ENCODE results near the gene YIF1B. TPM values are rescaled to one million over a fixed set of nuclear protein-coding genes. Genes with fewer than 3 reads are reported as not detected.
A peak's percentile ranks its signal among the peaks of the same experiment; 100 is the strongest.
"Not testable (repeated sequence)": the region's sequence is repeated elsewhere in the genome, so short reads cannot be mapped to it uniquely, and the experiment has no call there.

YIF1B gene
- total and polyA plus RNA-seq, 4 donors, result 19.5 to 75.9 (median 25.4) TPM

DNA sequence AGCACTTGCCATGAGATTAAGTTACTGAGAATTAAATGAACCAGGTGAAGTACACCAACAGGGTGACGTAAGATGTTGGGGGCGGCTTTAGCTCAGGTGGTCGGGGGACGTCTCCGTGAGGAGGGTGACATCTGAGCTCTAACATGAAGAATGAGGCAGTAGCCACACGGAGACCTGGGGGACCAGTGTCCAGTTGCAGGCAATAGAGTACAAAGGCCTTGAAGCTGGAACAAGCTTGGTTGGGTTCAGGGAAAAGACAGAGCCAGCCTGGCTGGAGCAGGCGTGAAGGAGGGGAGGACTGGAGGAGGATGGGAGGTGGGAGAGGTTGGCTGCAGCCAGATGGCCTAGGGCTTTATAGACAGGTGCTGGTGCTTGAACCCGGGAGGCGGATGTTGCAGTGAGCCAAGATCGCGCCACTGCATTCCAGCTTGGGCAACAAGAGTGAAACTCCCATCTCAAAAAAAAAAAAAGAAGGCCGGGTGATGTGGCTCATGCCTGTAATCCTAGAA is 49.8 kb downstream of the YIF1B start:
- DNase-seq, result no peak
- H3K4me1 ChIP-seq (ENCODE audit: control insufficient read depth in 1 of 2, insufficient read depth in 2 of 2, low read length in 2 of 2), result peaks cover 5 to 9% of the 10 kb centered on the region in 2 donors
- intact Hi-C loops (cut with DNase I), result loop anchor here (2.0 to 5.0 kb wide), 3 partner anchors 13 to 56 kb away; partner anchors contain the start of genes KCNK6 (in 1 of the 2) and YIF1B (in 1 of the 2)
- 53 to 65% methylated on average over 12 of the region's 12 CpGs for WGBS, 2 donors
- H3K27ac ChIP-seq (ENCODE audit: low read depth in 1 of 2, low read length in 2 of 2), result peak overlapping the region; percentile 87 to 95
- no peaks in the 10 kb centered on the region for H3K27me3 ChIP-seq (ENCODE audit: control insufficient read depth in 1 of 2, insufficient read depth in 2 of 2, low read length in 1 of 2)
- H3K36me3 ChIP-seq (ENCODE audit: control insufficient read depth in 1 of 2, insufficient read depth in 2 of 2, low read length in 1 of 2), result no peaks in the 10 kb centered on the region
- ATAC-seq (ENCODE audit: low FRiP score), result no peak
- H3K4me3 ChIP-seq (ENCODE audit: low read length in 2 of 2), result peak overlapping the region in 1 of 2 donors; percentile 11
- no peaks in the 10 kb centered on the region for H3K9me3 ChIP-seq (ENCODE audit: control insufficient read depth, low read length)

DNA sequence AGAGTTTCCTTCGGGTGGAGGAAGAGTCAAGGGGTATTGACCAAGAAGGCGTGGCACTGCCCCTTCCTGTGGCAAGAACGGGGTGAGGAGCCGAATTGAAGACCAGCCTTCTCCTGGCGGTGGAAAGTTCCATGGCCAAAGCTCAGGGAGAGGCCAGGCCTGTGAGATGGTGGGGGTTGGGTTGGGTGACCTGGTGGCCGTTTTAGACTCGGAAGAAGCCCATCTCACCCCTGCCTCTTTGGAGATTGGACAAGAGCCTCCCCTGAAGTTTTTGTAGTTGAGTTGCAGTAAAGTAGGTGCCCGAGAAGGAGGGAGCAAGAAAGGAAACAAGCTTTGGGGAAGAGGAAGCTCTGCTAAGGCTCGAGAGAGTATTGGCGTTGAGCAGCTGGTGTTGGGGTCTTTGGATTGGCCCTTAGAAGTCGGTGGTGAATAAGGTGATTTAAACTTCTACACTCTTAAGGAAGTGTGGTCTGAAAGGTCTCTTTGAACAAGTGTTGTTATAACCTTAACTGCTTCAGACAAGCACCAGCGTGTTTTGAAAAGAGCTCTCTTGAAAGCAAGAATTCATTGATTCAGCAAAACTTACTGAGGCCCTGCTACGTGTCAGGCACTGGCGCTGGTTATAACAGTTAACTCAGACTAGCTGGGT is 50.4 kb downstream of the YIF1B start:
- Histone ChIP-seq H3K9me3 (ENCODE audit: control insufficient read depth, low read length) (no peaks in the 10 kb centered on the region), H3K4me1 (ENCODE audit: control insufficient read depth in 1 of 2, insufficient read depth in 2 of 2, low read length in 2 of 2) (peaks cover 1 to 6% of the 10 kb centered on the region in 2 donors), H3K36me3 (ENCODE audit: control insufficient read depth in 1 of 2, insufficient read depth in 2 of 2, low read length in 1 of 2) (no peaks in the 10 kb centered on the region), H3K27ac (ENCODE audit: low read depth in 1 of 2, low read length in 2 of 2) (peak overlapping the region; percentile 91 to 95), H3K27me3 (ENCODE audit: control insufficient read depth in 1 of 2, insufficient read depth in 2 of 2, low read length in 1 of 2) (no peaks in the 10 kb centered on the region), H3K4me3 (ENCODE audit: low read length in 2 of 2) (peak overlapping the region; percentile 43 to 59)
- DNase-seq (peak in 1 of 2 donors; percentile 75), ATAC-seq (ENCODE audit: low FRiP score) (no peak)
- intact Hi-C loops (cut with DNase I), result loop anchor here (2.0 to 5.0 kb wide), 3 partner anchors 13 to 57 kb away; partner anchors contain the start of genes KCNK6 (in 1 of the 2) and YIF1B (in 1 of the 2)
- 13 to 18% methylated on average over 14 of the region's 14 CpGs for WGBS, 2 donors

DNA sequence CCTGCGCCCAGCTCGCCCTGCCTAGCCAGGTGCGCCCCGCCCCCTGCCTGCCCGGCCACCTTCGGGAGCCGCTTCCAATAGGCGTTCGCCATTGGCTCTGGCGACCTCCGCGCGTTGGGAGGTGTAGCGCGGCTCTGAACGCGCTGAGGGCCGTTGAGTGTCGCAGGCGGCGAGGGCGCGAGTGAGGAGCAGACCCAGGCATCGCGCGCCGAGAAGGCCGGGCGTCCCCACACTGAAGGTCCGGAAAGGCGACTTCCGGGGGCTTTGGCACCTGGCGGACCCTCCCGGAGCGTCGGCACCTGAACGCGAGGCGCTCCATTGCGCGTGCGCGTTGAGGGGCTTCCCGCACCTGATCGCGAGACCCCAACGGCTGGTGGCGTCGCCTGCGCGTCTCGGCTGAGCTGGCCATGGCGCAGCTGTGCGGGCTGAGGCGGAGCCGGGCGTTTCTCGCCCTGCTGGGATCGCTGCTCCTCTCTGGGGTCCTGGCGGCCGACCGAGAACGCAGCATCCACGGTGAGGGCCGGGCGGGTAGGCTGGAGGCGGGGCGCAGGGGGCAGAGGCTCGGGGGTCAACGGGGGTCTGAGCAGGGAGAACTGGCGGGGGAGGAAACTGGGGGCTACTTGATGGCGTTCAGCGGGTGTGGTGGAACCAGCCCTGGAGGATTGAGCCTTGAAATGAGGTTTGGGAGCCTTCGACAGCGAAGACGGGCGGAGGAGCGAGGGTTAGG is 51.1 kb downstream of the YIF1B start, which contains the start of gene SPINT2:
Gene SPINT2 (plus strand): TSS at position 88 of the 727 bp plus-strand sequence. CDS start 320 bp downstream, at position 408.
- Histone ChIP-seq H3K36me3 (ENCODE audit: control insufficient read depth in 1 of 2, insufficient read depth in 2 of 2, low read length in 1 of 2) (no peaks in the 10 kb centered on the region), H3K27ac (ENCODE audit: low read depth in 1 of 2, low read length in 2 of 2) (peak within 1 kb of the TSS; percentile 91 to 95), H3K4me1 (ENCODE audit: control insufficient read depth in 1 of 2, insufficient read depth in 2 of 2, low read length in 2 of 2) (peaks cover 0 to 3% of the 10 kb centered on the region in 2 donors), H3K4me3 (ENCODE audit: low read length in 2 of 2) (peak within 1 kb of the TSS; percentile 43 to 59), H3K27me3 (ENCODE audit: control insufficient read depth in 1 of 2, insufficient read depth in 2 of 2, low read length in 1 of 2) (no peaks in the 10 kb centered on the region), H3K9me3 (ENCODE audit: control insufficient read depth, low read length) (no peaks in the 10 kb centered on the region)
- intact Hi-C loops (cut with DNase I), result loop anchor here (2.0 to 5.0 kb wide), 3 partner anchors 14 to 58 kb away; partner anchors contain the start of genes KCNK6 (in 1 of the 2) and YIF1B (in 1 of the 2)
- DNase-seq (peak in 1 of 2 donors; percentile 80), ATAC-seq (ENCODE audit: low FRiP score) (peak; percentile 58)
- 3 to 4% methylated on average over 76 to 78 of the region's 78 CpGs for WGBS, 2 donors

DNA sequence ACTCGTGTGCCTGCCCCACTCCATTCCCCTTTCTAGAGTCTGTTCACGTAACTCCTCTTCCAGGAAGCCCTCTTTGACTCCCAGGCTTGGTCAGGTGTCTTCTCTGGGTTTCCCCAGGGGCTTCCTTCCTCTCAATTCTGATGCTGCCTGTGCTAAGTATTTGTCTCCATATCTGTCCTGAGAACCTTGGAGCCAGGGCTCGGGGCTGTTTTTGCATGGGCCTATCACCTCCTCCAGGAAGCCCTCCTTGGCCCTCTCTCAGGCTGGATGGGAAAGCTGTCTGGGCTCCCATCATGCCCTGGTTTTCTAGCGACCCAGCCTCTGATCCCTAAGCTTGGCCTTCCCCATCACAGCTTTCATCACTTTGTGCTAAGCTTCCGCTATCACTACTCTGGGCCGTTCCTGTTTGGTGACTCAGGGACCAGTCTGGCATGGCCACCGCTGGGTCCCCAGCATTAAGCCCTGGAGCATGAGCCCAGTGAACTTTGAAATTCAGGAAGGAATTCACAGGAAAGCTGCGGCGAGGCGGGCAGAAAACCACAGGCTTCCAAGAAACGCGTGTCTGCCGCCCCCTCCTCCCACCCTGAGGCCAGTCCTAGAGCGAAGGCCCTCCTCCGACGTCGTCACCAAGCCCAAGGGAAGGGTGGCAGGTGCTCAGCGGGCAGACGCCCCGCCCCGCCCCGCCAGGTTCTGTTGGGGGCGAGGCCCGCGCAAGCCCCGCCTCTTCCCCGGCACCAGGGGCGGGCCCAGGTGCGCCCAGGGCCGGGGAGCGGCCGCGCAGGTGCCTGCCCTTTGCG is 51.9 kb downstream of the YIF1B start:
- intact Hi-C loops (cut with DNase I), result loop anchor here in 1 of 2 donors (2.0 kb wide), 1 partner anchor 15 kb away; no protein-coding TSS in a partner anchor
- no peaks in the 10 kb centered on the region for H3K9me3 ChIP-seq (ENCODE audit: control insufficient read depth, low read length)
- no peaks in the 10 kb centered on the region for H3K27me3 ChIP-seq (ENCODE audit: control insufficient read depth in 1 of 2, insufficient read depth in 2 of 2, low read length in 1 of 2)
- H3K27ac ChIP-seq (ENCODE audit: low read depth in 1 of 2, low read length in 2 of 2), result peak overlapping the region; percentile 91 to 95
- H3K4me1 ChIP-seq (ENCODE audit: control insufficient read depth in 1 of 2, insufficient read depth in 2 of 2, low read length in 2 of 2), result peaks cover 0 to 3% of the 10 kb centered on the region in 2 donors
- ATAC-seq (ENCODE audit: low FRiP score) (peak; percentile 71), DNase-seq (peak; percentile 84 to 86)
- peak overlapping the region; percentile 43 to 59 for H3K4me3 ChIP-seq (ENCODE audit: low read length in 2 of 2)
- WGBS, 2 donors, result 7 to 14% methylated on average over 15 to 34 of the region's 34 CpGs
- no peaks in the 10 kb centered on the region for H3K36me3 ChIP-seq (ENCODE audit: control insufficient read depth in 1 of 2, insufficient read depth in 2 of 2, low read length in 1 of 2)

GRCh38 chr19:38262585-38263268 is 53.0 kb downstream of the YIF1B start:
- DNase-seq, result no peak
- Histone ChIP-seq H3K27ac (ENCODE audit: low read depth in 1 of 2, low read length in 2 of 2) (no peak overlapping the region), H3K27me3 (ENCODE audit: control insufficient read depth in 1 of 2, insufficient read depth in 2 of 2, low read length in 1 of 2) (no peaks in the 10 kb centered on the region), H3K36me3 (ENCODE audit: control insufficient read depth in 1 of 2, insufficient read depth in 2 of 2, low read length in 1 of 2) (no peaks in the 10 kb centered on the region), H3K4me3 (ENCODE audit: low read length in 2 of 2) (no peak overlapping the region), H3K4me1 (ENCODE audit: control insufficient read depth in 1 of 2, insufficient read depth in 2 of 2, low read length in 2 of 2) (no peaks in the 10 kb centered on the region), H3K9me3 (ENCODE audit: control insufficient read depth, low read length) (no peaks in the 10 kb centered on the region)
- 92 to 94% methylated on average over 7 of the region's 7 CpGs for WGBS, 2 donors
- ATAC-seq (ENCODE audit: low FRiP score), result no peak
- intact Hi-C loops (cut with DNase I), result no loop called here

GRCh38 chr19:38261942-38262341 is 53.8 kb downstream of the YIF1B start:
- DNase-seq; H3K27ac ChIP-seq (ENCODE audit: low read depth in 1 of 2, low read length in 2 of 2); H3K9me3 ChIP-seq (ENCODE audit: control insufficient read depth, low read length); intact Hi-C loops (cut with DNase I); H3K4me3 ChIP-seq (ENCODE audit: low read length in 2 of 2); ATAC-seq (ENCODE audit: low FRiP score); H3K27me3 ChIP-seq (ENCODE audit: control insufficient read depth in 1 of 2, insufficient read depth in 2 of 2, low read length in 1 of 2); H3K4me1 ChIP-seq (ENCODE audit: control insufficient read depth in 1 of 2, insufficient read depth in 2 of 2, low read length in 2 of 2); H3K36me3 ChIP-seq (ENCODE audit: control insufficient read depth in 1 of 2, insufficient read depth in 2 of 2, low read length in 1 of 2): not testable (repeated sequence)
- WGBS, 2 donors, result 92 to 95% methylated on average over 12 of the region's 12 CpGs

DNA sequence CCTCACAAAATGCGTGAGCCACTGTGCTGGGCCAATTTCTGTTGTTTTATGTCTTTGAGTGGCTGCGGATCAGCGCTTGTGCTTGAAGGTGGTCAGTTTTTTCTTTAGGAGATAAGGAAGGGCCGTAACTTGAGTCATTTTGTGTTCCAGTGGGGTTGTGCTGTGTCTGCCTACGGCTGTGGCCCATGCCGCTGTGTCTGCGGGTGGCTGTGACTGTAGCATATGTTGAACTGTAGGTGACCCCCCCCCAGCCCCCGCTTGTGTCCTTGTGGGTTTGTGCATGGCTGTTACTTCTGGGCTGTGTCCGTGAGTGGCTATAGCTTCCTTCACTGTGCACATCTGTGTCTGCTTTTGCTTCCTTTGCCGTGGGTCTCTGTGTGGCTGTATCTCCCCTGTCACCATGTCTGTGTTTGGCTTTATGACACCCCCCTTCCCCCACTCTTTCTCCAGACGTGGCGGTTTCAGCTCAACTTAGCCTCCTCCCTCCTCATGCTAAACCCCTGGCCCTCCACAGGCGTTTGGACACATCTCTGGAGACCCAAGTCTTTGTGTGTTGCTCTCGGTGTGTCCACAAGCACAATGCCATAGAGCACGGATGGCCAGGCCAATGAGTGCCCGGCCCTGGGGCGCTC is 60.2 kb downstream of the YIF1B start:
- H3K27ac ChIP-seq (ENCODE audit: low read depth in 1 of 2, low read length in 2 of 2), result peak overlapping the region; percentile 70 to 92
- H3K36me3 ChIP-seq (ENCODE audit: control insufficient read depth in 1 of 2, insufficient read depth in 2 of 2, low read length in 1 of 2), result no peaks in the 10 kb centered on the region
- H3K4me3 ChIP-seq (ENCODE audit: low read length in 2 of 2), result peak overlapping the region; percentile 78 to 80
- no peaks in the 10 kb centered on the region for H3K27me3 ChIP-seq (ENCODE audit: control insufficient read depth in 1 of 2, insufficient read depth in 2 of 2, low read length in 1 of 2)
- intact Hi-C loops (cut with DNase I), result loop anchor here (10.0 kb wide), 1 partner anchor 1149 kb away; the partner anchor contains the start of gene ZFP36 (in 2 of the 2)
- DNase-seq (no peak), ATAC-seq (ENCODE audit: low FRiP score) (no peak)
- no peaks in the 10 kb centered on the region for H3K4me1 ChIP-seq (ENCODE audit: control insufficient read depth in 1 of 2, insufficient read depth in 2 of 2, low read length in 2 of 2)
- WGBS, 2 donors, result 3 to 5% methylated on average over 17 of the region's 17 CpGs
- no peaks in the 10 kb centered on the region for H3K9me3 ChIP-seq (ENCODE audit: control insufficient read depth, low read length)
